OCI-LY1 (cell line): ENCODE data around the gene RERE.

Experiments
- H2AFZ ChIP-seq: fragments of 200-600 bp; sonication (generic), shearing (Covaris generic); 2 replicates; pipeline ENCODE4 v1.6.0; 2014; ENCODE audit warnings: antibody characterized with exemption, mild to moderate bottlenecking, low read length
- H3F3A ChIP-seq: fragments of 200-600 bp; sonication (generic), shearing (Covaris generic); 2 replicates; pipeline ENCODE4 v1.6.0; 2014; ENCODE audit warnings: mild to moderate bottlenecking, antibody characterized with exemption, low read length, moderate library complexity; ENCODE audit not compliant: insufficient read depth
- H3K27ac ChIP-seq: fragments of 200-600 bp; sonication (generic); 2 replicates; pipeline ENCODE4 v1.5.1; 2014; ENCODE audit warnings: low read length, mixed run types, mild to moderate bottlenecking, low read depth; ENCODE audit not compliant: poor library complexity, severe bottlenecking
- H3K27me3 ChIP-seq: fragments of 200-600 bp; sonication (generic); 2 replicates; pipeline ENCODE4 v1.6.0; 2014; ENCODE audit warnings: antibody characterized with exemption, mild to moderate bottlenecking, low read length, moderate library complexity; ENCODE audit not compliant: insufficient read depth
- H3K36me3 ChIP-seq: fragments of 200-600 bp; sonication (generic); 2 replicates; pipeline ENCODE4 v1.6.1; 2014; ENCODE audit warnings: mild to moderate bottlenecking, antibody characterized with exemption, low read length, moderate library complexity, mixed read lengths; ENCODE audit not compliant: insufficient read depth
- H3K4me1 ChIP-seq: fragments of 200-600 bp; sonication (generic); 2 replicates; pipeline ENCODE4 v1.5.1; 2014; ENCODE audit warnings: mild to moderate bottlenecking, low read length, moderate library complexity; ENCODE audit not compliant: insufficient read depth, severe bottlenecking
- H3K4me2 ChIP-seq: fragments of 200-600 bp; sonication (generic), shearing (Covaris generic); 2 replicates; pipeline ENCODE4 v1.6.1; 2014; ENCODE audit warnings: low read length
- H3K4me3 ChIP-seq: fragments of 200-600 bp; sonication (generic); 2 replicates; pipeline ENCODE4 v1.5.1; 2014; ENCODE audit warnings: low read length, low read depth, mild to moderate bottlenecking, mixed read lengths; ENCODE audit not compliant: poor library complexity, severe bottlenecking
- H3K79me2 ChIP-seq: fragments of 200-600 bp; shearing (Covaris generic); 2 replicates; pipeline ENCODE4 v1.6.1; 2016; ENCODE audit warnings: mixed run types, low read length, mixed read lengths; ENCODE audit not compliant: insufficient read depth
- H3K9ac ChIP-seq: fragments of 200-600 bp; sonication (generic), shearing (Covaris generic); 2 replicates; pipeline ENCODE4 v1.6.1; 2014; ENCODE audit warnings: mild to moderate bottlenecking, low read length, mixed read lengths
- H3K9me2 ChIP-seq: fragments of 200-600 bp; sonication (generic), shearing (Covaris generic); 2 replicates; pipeline ENCODE4 v1.6.1; 2014; ENCODE audit warnings: low read depth, mild to moderate bottlenecking, low read length, mixed read lengths
- H3K9me3 ChIP-seq: fragments of 200-600 bp; shearing (Covaris generic); 2 replicates; pipeline ENCODE4 v1.6.1; 2014; ENCODE audit warnings: low read length, mixed read lengths
- H4K20me1 ChIP-seq: fragments of 200-600 bp; sonication (generic), shearing (Covaris generic); 2 replicates; pipeline ENCODE4 v1.6.0; 2016; ENCODE audit warnings: mild to moderate bottlenecking, low read length; ENCODE audit not compliant: insufficient read depth
- CTCF ChIP-seq: fragments of 200-600 bp; sonication (generic), shearing (Covaris generic); IDR thresholded peaks from 2 replicates; pipeline ENCODE4 v1.5.1; 2017; ENCODE audit warnings: mild to moderate bottlenecking, antibody characterized with exemption, low read length, moderate library complexity, mixed read lengths
- EZH2 ChIP-seq: fragments of 200-600 bp; sonication (generic), shearing (Covaris generic); IDR thresholded peaks from 2 replicates; pipeline ENCODE4 v1.8.0; 2017; ENCODE audit warnings: borderline replicate concordance, mixed run types, mild to moderate bottlenecking, antibody characterized with exemption, low read length, moderate library complexity, mixed read lengths

Gene RERE

GRCh38 chr1:8763888-8764287, 53.6 kb downstream of the RERE start:
- no peak for TF ChIP-seq CTCF
- no peak for TF ChIP-seq EZH2
- Histone ChIP-seq H3K4me3 (no peak overlapping the region), H3K4me2 (peak overlapping the region; percentile 20; the same call in 1 of the 2 replicates), H4K20me1 (no peaks in the 10 kb centered on the region), H3K9ac (no peak overlapping the region), H3K9me3 (no peaks in the 10 kb centered on the region), H3K27me3 (no peaks in the 10 kb centered on the region), H3K9me2 (no peaks in the 10 kb centered on the region), H3K4me1 (peaks cover 17% of the 10 kb centered on the region), H3K27ac (peak overlapping the region; percentile 49), H3K36me3 (no peaks in the 10 kb centered on the region), H2AFZ (no peak overlapping the region), H3F3A (no peaks in the 10 kb centered on the region), H3K79me2 (no peaks in the 10 kb centered on the region)

GRCh38 chr1:8754993-8755392, 62.4 kb downstream of the RERE start:
- Histone ChIP-seq H3K4me1 (no peaks in the 10 kb centered on the region), H3K27ac (no peak overlapping the region), H2AFZ (no peak overlapping the region), H4K20me1 (no peaks in the 10 kb centered on the region; the same call in 1 of the 2 replicates), H3K9me3 (no peaks in the 10 kb centered on the region), H3F3A (no peaks in the 10 kb centered on the region), H3K9me2 (no peaks in the 10 kb centered on the region), H3K4me2 (no peak overlapping the region), H3K36me3 (no peaks in the 10 kb centered on the region), H3K4me3 (no peak overlapping the region), H3K27me3 (no peaks in the 10 kb centered on the region), H3K79me2 (no peaks in the 10 kb centered on the region), H3K9ac (no peak overlapping the region)
- no peak for TF ChIP-seq CTCF
- no peak for TF ChIP-seq EZH2

- Histone ChIP-seq H4K20me1 (no peaks in the 10 kb centered on the region; the same call in 1 of the 2 replicates), H3K4me2 (no peak overlapping the region), H2AFZ (no peak overlapping the region), H3K36me3 (no peaks in the 10 kb centered on the region), H3K79me2 (no peaks in the 10 kb centered on the region), H3F3A (no peaks in the 10 kb centered on the region), H3K4me1 (no peaks in the 10 kb centered on the region), H3K9me2 (no peaks in the 10 kb centered on the region), H3K9ac (no peak overlapping the region), H3K9me3 (no peaks in the 10 kb centered on the region), H3K27ac (no peak overlapping the region), H3K4me3 (no peak overlapping the region), H3K27me3 (no peaks in the 10 kb centered on the region)
- TF ChIP-seq EZH2 (no peak), CTCF (no peak)
Observed at GRCh38 chr1:8754247-8754650, 63.2 kb downstream of the RERE start.
